GM06990 (cell line): ENCODE data around the gene SPATA3.

ENCODE experiments used
- DNase-seq: peaks from one replicate; pipeline ENCODE4 v3.0.0-alpha.2; 2011; ENCODE audit not compliant: insufficient read length; ENCODE audit errors: extremely low read depth
- H3K27me3 ChIP-seq: replicated peaks from 2 replicates; pipeline ENCODE4 v1.6.0; 2011; ENCODE audit warnings: low read length; ENCODE audit not compliant: control insufficient read depth, insufficient read depth
- H3K36me3 ChIP-seq: 2 replicates; pipeline ENCODE4 v1.5.1; 2011; ENCODE audit warnings: low read length; ENCODE audit not compliant: control insufficient read depth, insufficient read depth
- H3K4me3 ChIP-seq: replicated peaks from 2 replicates; pipeline ENCODE4 v1.5.1; 2011; ENCODE audit warnings: low read depth, mild to moderate bottlenecking, control low read depth, low read length
- CTCF ChIP-seq: IDR thresholded peaks from 2 replicates; pipeline ENCODE4 v1.5.1; 2011; ENCODE audit warnings: low read length, control low read depth, mild to moderate bottlenecking, inconsistent platforms; ENCODE audit not compliant: insufficient read depth, poor library complexity, severe bottlenecking

Gene SPATA3

GRCh38 chr2:230955163-230955737 is 40.7 kb upstream of the SPATA3 start:
- DNase-seq = no peak
- no peaks in the 10 kb centered on the region for H3K27me3 ChIP-seq
- no peak for TF ChIP-seq CTCF
- H3K36me3 ChIP-seq = peaks cover 9% of the 10 kb centered on the region
- no peak overlapping the region for H3K4me3 ChIP-seq

GRCh38 chr2:230956827-230957755 is 38.8 kb upstream of the SPATA3 start:
- Histone ChIP-seq H3K27me3 (no peaks in the 10 kb centered on the region), H3K4me3 (peak overlapping the region; percentile 58), H3K36me3 (peaks cover 8% of the 10 kb centered on the region)
- peak; percentile 75 for DNase-seq
- TF ChIP-seq CTCF = no peak

- TF ChIP-seq CTCF = no peak
- DNase-seq = no peak
- H3K4me3 ChIP-seq = peak overlapping the region; percentile 58
- peaks cover 2% of the 10 kb centered on the region; the same call in 1 of the 2 replicates for H3K36me3 ChIP-seq
- H3K27me3 ChIP-seq = no peaks in the 10 kb centered on the region
Observed at GRCh38 chr2:230957756-230958391, 38.0 kb upstream of the SPATA3 start.

- Histone ChIP-seq H3K27me3 (no peaks in the 10 kb centered on the region), H3K4me3 (no peak overlapping the region), H3K36me3 (peaks cover 2% of the 10 kb centered on the region; the same call in 1 of the 2 replicates)
- no peak for DNase-seq
- no peak for TF ChIP-seq CTCF
Observed at GRCh38 chr2:230958820-230959756, 36.8 kb upstream of the SPATA3 start.

- TF ChIP-seq CTCF = no peak
- H3K36me3 ChIP-seq = peaks cover 2% of the 10 kb centered on the region; the same call in 1 of the 2 replicates
- H3K27me3 ChIP-seq = no peaks in the 10 kb centered on the region
- H3K4me3 ChIP-seq = no peak overlapping the region
- DNase-seq = no peak
Observed at GRCh38 chr2:230960026-230960425, 35.9 kb upstream of the SPATA3 start.
